ENCODE measurements around the gene DNAH12.

The DNAH12 gene

GRCh38 chr3:57397175-57398026 is 146.7 kb downstream of the DNAH12 start:
- Histone ChIP-seq H3K4ac (ENCODE audit: low read depth, low read length) (no peak overlapping the region), H3K23ac (ENCODE audit: low read length) (no peak overlapping the region), H3K36me3 (ENCODE audit: control insufficient read depth in 1 of 2, insufficient read depth in 2 of 2, low read length in 2 of 2) (no peaks in the 10 kb centered on the region), H3K27ac (ENCODE audit: low read depth, low read length) (no peak overlapping the region), H2BK12ac (ENCODE audit: low read length) (no peak overlapping the region), H3K4me2 (ENCODE audit: low read length) (peak overlapping the region; percentile 30), H3K9ac (ENCODE audit: low read length) (peak overlapping the region; percentile 71), H2AK5ac (ENCODE audit: low read length) (no peak overlapping the region), H3K4me3 (ENCODE audit: low read depth, low read length) (no peak overlapping the region), H2AFZ (ENCODE audit: insufficient read depth, low read length, poor library complexity) (no peak overlapping the region), H3K4me1 (ENCODE audit: control insufficient read depth in 1 of 2, insufficient read depth in 2 of 2, low read length in 2 of 2) (no peaks in the 10 kb centered on the region), H4K91ac (ENCODE audit: low read depth, low read length) (no peak overlapping the region), H4K8ac (ENCODE audit: low read depth, low read length) (no peak overlapping the region), H3K9me3 (ENCODE audit: insufficient read depth, low read depth, low read length) (no peaks in the 10 kb centered on the region), H3K18ac (ENCODE audit: low read length) (no peak overlapping the region), H4K12ac (ENCODE audit: low read depth, low read length) (no peak overlapping the region), H3K79me2 (ENCODE audit: control insufficient read depth, insufficient read depth, low read length, poor library complexity) (no peaks in the 10 kb centered on the region), H2BK120ac (ENCODE audit: insufficient read depth, low read length, poor library complexity) (no peak overlapping the region), H3K14ac (ENCODE audit: low read length) (no peak overlapping the region), H3K27me3 (ENCODE audit: insufficient read depth, low read length) (no peaks in the 10 kb centered on the region), H2BK5ac (ENCODE audit: low read depth, low read length, poor library complexity) (no peak overlapping the region), H3K79me1 (ENCODE audit: low read length) (no peaks in the 10 kb centered on the region)
- WGBS (ENCODE audit: extremely low coverage, insufficient coverage, insufficient read length) = no CpG with 5 or more reads among the region's 3 CpGs
- peak; percentile 29 to 71 for DNase-seq

- no peak overlapping the region for H2BK5ac ChIP-seq (ENCODE audit: low read depth, low read length, poor library complexity)
These were observed 150.2 kb downstream of the DNAH12 start for GRCh38 chr3:57393977-57394376.

GRCh38 chr3:57391767-57392166 is 152.4 kb downstream of the DNAH12 start:
- Histone ChIP-seq H3K4me1 (ENCODE audit: control insufficient read depth in 1 of 2, insufficient read depth in 2 of 2, low read length in 2 of 2) (no peaks in the 10 kb centered on the region), H2BK120ac (ENCODE audit: insufficient read depth, low read length, poor library complexity) (no peak overlapping the region), H4K8ac (ENCODE audit: low read depth, low read length) (no peak overlapping the region), H2BK5ac (ENCODE audit: low read depth, low read length, poor library complexity) (no peak overlapping the region), H3K4me3 (ENCODE audit: low read depth, low read length) (no peak overlapping the region), H3K27me3 (ENCODE audit: insufficient read depth, low read length) (no peaks in the 10 kb centered on the region), H3K79me1 (ENCODE audit: low read length) (no peaks in the 10 kb centered on the region), H4K12ac (ENCODE audit: low read depth, low read length) (no peak overlapping the region), H4K91ac (ENCODE audit: low read depth, low read length) (no peak overlapping the region), H3K9ac (ENCODE audit: low read length) (no peak overlapping the region), H3K27ac (ENCODE audit: low read depth, low read length) (no peak overlapping the region), H3K23ac (ENCODE audit: low read length) (no peak overlapping the region), H2BK12ac (ENCODE audit: low read length) (no peak overlapping the region), H2AFZ (ENCODE audit: insufficient read depth, low read length, poor library complexity) (no peak overlapping the region), H3K14ac (ENCODE audit: low read length) (no peak overlapping the region), H3K4ac (ENCODE audit: low read depth, low read length) (no peak overlapping the region), H2AK5ac (ENCODE audit: low read length) (no peak overlapping the region), H3K36me3 (ENCODE audit: control insufficient read depth in 1 of 2, insufficient read depth in 2 of 2, low read length in 2 of 2) (no peaks in the 10 kb centered on the region), H3K18ac (ENCODE audit: low read length) (no peak overlapping the region), H3K79me2 (ENCODE audit: control insufficient read depth, insufficient read depth, low read length, poor library complexity) (no peaks in the 10 kb centered on the region), H3K4me2 (ENCODE audit: low read length) (no peak overlapping the region), H3K9me3 (ENCODE audit: insufficient read depth, low read depth, low read length) (no peaks in the 10 kb centered on the region)
- WGBS (ENCODE audit: extremely low coverage, insufficient coverage, insufficient read length) = no CpG with 5 or more reads among the region's 5 CpGs
- DNase-seq = no peak

More at GRCh38 chr3:57393977-57394376, 150.2 kb downstream of the DNAH12 start:
- no peak overlapping the region for H3K4me2 ChIP-seq (ENCODE audit: low read length)
- H3K9ac ChIP-seq (ENCODE audit: low read length) = no peak overlapping the region
- no peaks in the 10 kb centered on the region for H3K79me1 ChIP-seq (ENCODE audit: low read length)
- H3K23ac ChIP-seq (ENCODE audit: low read length) = no peak overlapping the region
- H3K4ac ChIP-seq (ENCODE audit: low read depth, low read length) = no peak overlapping the region
- no CpG with 5 or more reads among the region's 3 CpGs for WGBS (ENCODE audit: extremely low coverage, insufficient coverage, insufficient read length)
- no peaks in the 10 kb centered on the region for H3K27me3 ChIP-seq (ENCODE audit: insufficient read depth, low read length)
- no peak overlapping the region for H4K91ac ChIP-seq (ENCODE audit: low read depth, low read length)
- H4K8ac ChIP-seq (ENCODE audit: low read depth, low read length) = no peak overlapping the region
- no peak overlapping the region for H2AK5ac ChIP-seq (ENCODE audit: low read length)
- no peak overlapping the region for H4K12ac ChIP-seq (ENCODE audit: low read depth, low read length)
- H3K36me3 ChIP-seq (ENCODE audit: control insufficient read depth in 1 of 2, insufficient read depth in 2 of 2, low read length in 2 of 2) = no peaks in the 10 kb centered on the region
- no peak overlapping the region for H3K27ac ChIP-seq (ENCODE audit: low read depth, low read length)
- H3K18ac ChIP-seq (ENCODE audit: low read length) = no peak overlapping the region
- no peak overlapping the region for H3K14ac ChIP-seq (ENCODE audit: low read length)
- H3K9me3 ChIP-seq (ENCODE audit: insufficient read depth, low read depth, low read length) = no peaks in the 10 kb centered on the region
- H2BK12ac ChIP-seq (ENCODE audit: low read length) = no peak overlapping the region
- no peak for DNase-seq
- H3K79me2 ChIP-seq (ENCODE audit: control insufficient read depth, insufficient read depth, low read length, poor library complexity) = no peaks in the 10 kb centered on the region
- H2AFZ ChIP-seq (ENCODE audit: insufficient read depth, low read length, poor library complexity) = no peak overlapping the region
- H3K4me3 ChIP-seq (ENCODE audit: low read depth, low read length) = no peak overlapping the region
- no peaks in the 10 kb centered on the region for H3K4me1 ChIP-seq (ENCODE audit: control insufficient read depth in 1 of 2, insufficient read depth in 2 of 2, low read length in 2 of 2)
- no peak overlapping the region for H2BK120ac ChIP-seq (ENCODE audit: insufficient read depth, low read length, poor library complexity)

- no peak overlapping the region for H3K18ac ChIP-seq (ENCODE audit: low read length)
- H2AK5ac ChIP-seq (ENCODE audit: low read length) = no peak overlapping the region
- H3K14ac ChIP-seq (ENCODE audit: low read length) = no peak overlapping the region
- H4K8ac ChIP-seq (ENCODE audit: low read depth, low read length) = no peak overlapping the region
- no peak overlapping the region for H3K9ac ChIP-seq (ENCODE audit: low read length)
- H2BK120ac ChIP-seq (ENCODE audit: insufficient read depth, low read length, poor library complexity) = no peak overlapping the region
- no peak overlapping the region for H3K4me2 ChIP-seq (ENCODE audit: low read length)
- DNase-seq = no peak
- no peak overlapping the region for H3K4ac ChIP-seq (ENCODE audit: low read depth, low read length)
- no peak overlapping the region for H2BK5ac ChIP-seq (ENCODE audit: low read depth, low read length, poor library complexity)
- no peak overlapping the region for H3K4me3 ChIP-seq (ENCODE audit: low read depth, low read length)
- H3K79me2 ChIP-seq (ENCODE audit: control insufficient read depth, insufficient read depth, low read length, poor library complexity) = no peaks in the 10 kb centered on the region
- H2AFZ ChIP-seq (ENCODE audit: insufficient read depth, low read length, poor library complexity) = no peak overlapping the region
- H3K27me3 ChIP-seq (ENCODE audit: insufficient read depth, low read length) = no peaks in the 10 kb centered on the region
- H3K36me3 ChIP-seq (ENCODE audit: control insufficient read depth in 1 of 2, insufficient read depth in 2 of 2, low read length in 2 of 2) = no peaks in the 10 kb centered on the region
- H3K79me1 ChIP-seq (ENCODE audit: low read length) = no peaks in the 10 kb centered on the region
- H3K23ac ChIP-seq (ENCODE audit: low read length) = no peak overlapping the region
- no peak overlapping the region for H4K12ac ChIP-seq (ENCODE audit: low read depth, low read length)
- H3K9me3 ChIP-seq (ENCODE audit: insufficient read depth, low read depth, low read length) = no peaks in the 10 kb centered on the region
- H4K91ac ChIP-seq (ENCODE audit: low read depth, low read length) = no peak overlapping the region
- no peak overlapping the region for H3K27ac ChIP-seq (ENCODE audit: low read depth, low read length)
- H2BK12ac ChIP-seq (ENCODE audit: low read length) = no peak overlapping the region
- WGBS (ENCODE audit: extremely low coverage, insufficient coverage, insufficient read length) = no CpG with 5 or more reads among the region's 2 CpGs
- no peaks in the 10 kb centered on the region for H3K4me1 ChIP-seq (ENCODE audit: control insufficient read depth in 1 of 2, insufficient read depth in 2 of 2, low read length in 2 of 2)
These were observed 154.9 kb downstream of the DNAH12 start for GRCh38 chr3:57389271-57389670.
